HEK293 (cell line): ENCODE data around the gene LIN37.

Experiments used
- BCL6B ChIP-seq: fragments of 450-650 bp; formaldehyde crosslinking; IDR thresholded peaks from 2 replicates; pipeline ENCODE4 v1.5.1; 2017; ENCODE audit warnings: missing biosample characterization, missing genetic modification characterization
- EGR2 ChIP-seq: fragments of 450-650 bp; formaldehyde crosslinking; IDR thresholded peaks from 2 replicates; pipeline ENCODE4 v1.5.1; 2016; ENCODE audit warnings: low read depth, missing biosample characterization, missing genetic modification characterization
- ELK4 ChIP-seq: IDR thresholded peaks from 2 replicates; pipeline ENCODE4 v1.6.1; 2011; ENCODE audit warnings: mild to moderate bottlenecking, low read depth, low read length, borderline replicate concordance
- GLI2 ChIP-seq: fragments of 450-650 bp; formaldehyde crosslinking; IDR thresholded peaks from 2 replicates; pipeline ENCODE4; 2017; ENCODE audit warnings: missing biosample characterization, missing genetic modification characterization, low read depth, borderline replicate concordance
- INSM2 ChIP-seq: fragments of 450-650 bp; formaldehyde crosslinking; IDR thresholded peaks from 2 replicates; pipeline ENCODE4 v1.5.1; 2016; ENCODE audit warnings: missing biosample characterization, missing genetic modification characterization
- KLF7 ChIP-seq: fragments of 450-650 bp; formaldehyde crosslinking; IDR thresholded peaks from 2 replicates; pipeline ENCODE4 v1.5.1; 2016; ENCODE audit warnings: missing biosample characterization, missing genetic modification characterization, borderline replicate concordance
- SCRT2 ChIP-seq: fragments of 450-650 bp; formaldehyde crosslinking; IDR thresholded peaks from 2 replicates; pipeline ENCODE4 v1.5.1; 2016; ENCODE audit warnings: missing biosample characterization, missing genetic modification characterization
- YY1 ChIP-seq: fragments of 450-650 bp; formaldehyde crosslinking; IDR thresholded peaks from 2 replicates; pipeline ENCODE4 v1.5.1; 2018; ENCODE audit warnings: missing biosample characterization, missing genetic modification characterization
- ZBTB11 ChIP-seq: fragments of 450-650 bp; formaldehyde crosslinking; conservative IDR thresholded peaks from 2 replicates; pipeline ENCODE4 v1.5.1; 2016; ENCODE audit warnings: low read depth, missing biosample characterization, missing genetic modification characterization
- ZBTB17 ChIP-seq: fragments of 450-650 bp; formaldehyde crosslinking; IDR thresholded peaks from 2 replicates; pipeline ENCODE4 v1.5.1; 2016; ENCODE audit warnings: missing biosample characterization, missing genetic modification characterization
- ZNF146 ChIP-seq: fragments of 450-650 bp; formaldehyde crosslinking; IDR thresholded peaks from 2 replicates; pipeline ENCODE4 v1.5.1; 2016; ENCODE audit warnings: missing biosample characterization, missing genetic modification characterization
- ZNF404 ChIP-seq: fragments of 450-650 bp; formaldehyde crosslinking; IDR thresholded peaks from 2 replicates; pipeline ENCODE4 v1.5.1; 2017; ENCODE audit warnings: missing biosample characterization, missing genetic modification characterization
- ZNF514 ChIP-seq: fragments of 450-650 bp; formaldehyde crosslinking; IDR thresholded peaks from 2 replicates; pipeline ENCODE4 v1.5.1; 2016; ENCODE audit warnings: missing biosample characterization, missing genetic modification characterization
- ZNF555 ChIP-seq: fragments of 450-650 bp; formaldehyde crosslinking; conservative IDR thresholded peaks from 2 replicates; pipeline ENCODE4 v1.5.1; 2017; ENCODE audit warnings: missing biosample characterization, mild to moderate bottlenecking, missing genetic modification characterization, inconsistent platforms
- ZNF610 ChIP-seq: fragments of 450-650 bp; formaldehyde crosslinking; IDR thresholded peaks from 2 replicates; pipeline ENCODE4 v1.5.1; 2016; ENCODE audit warnings: missing biosample characterization, missing genetic modification characterization, borderline replicate concordance
- ZNF639 ChIP-seq: fragments of 450-650 bp; formaldehyde crosslinking; IDR thresholded peaks from 2 replicates; pipeline ENCODE4 v1.5.1; 2016; ENCODE audit warnings: missing biosample characterization, missing genetic modification characterization
- ZNF792 ChIP-seq: fragments of 450-650 bp; formaldehyde crosslinking; IDR thresholded peaks from 2 replicates; pipeline ENCODE4 v1.5.1; 2016; ENCODE audit warnings: missing biosample characterization, missing genetic modification characterization
- ZSCAN16 ChIP-seq: fragments of 450-650 bp; formaldehyde crosslinking; IDR thresholded peaks from 2 replicates; pipeline ENCODE4 v1.5.1; 2016; ENCODE audit warnings: missing biosample characterization, missing genetic modification characterization
- ZSCAN4 ChIP-seq: fragments of 450-650 bp; formaldehyde crosslinking; IDR thresholded peaks from 2 replicates; pipeline ENCODE4 v1.5.1; 2017; ENCODE audit warnings: missing biosample characterization, missing genetic modification characterization
- TF ChIP-seq, protein P1 (sequence below): fragments of 450-650 bp; formaldehyde crosslinking; IDR thresholded peaks from 2 replicates; pipeline ENCODE4 v1.5.1; 2016; ENCODE audit warnings: missing biosample characterization, missing genetic modification characterization
- TF ChIP-seq, protein P2 (sequence below): fragments of 450-650 bp; formaldehyde crosslinking; IDR thresholded peaks from 2 replicates; pipeline ENCODE4 v1.5.1; 2016; ENCODE audit warnings: missing biosample characterization, missing genetic modification characterization

Gene LIN37

DNA sequence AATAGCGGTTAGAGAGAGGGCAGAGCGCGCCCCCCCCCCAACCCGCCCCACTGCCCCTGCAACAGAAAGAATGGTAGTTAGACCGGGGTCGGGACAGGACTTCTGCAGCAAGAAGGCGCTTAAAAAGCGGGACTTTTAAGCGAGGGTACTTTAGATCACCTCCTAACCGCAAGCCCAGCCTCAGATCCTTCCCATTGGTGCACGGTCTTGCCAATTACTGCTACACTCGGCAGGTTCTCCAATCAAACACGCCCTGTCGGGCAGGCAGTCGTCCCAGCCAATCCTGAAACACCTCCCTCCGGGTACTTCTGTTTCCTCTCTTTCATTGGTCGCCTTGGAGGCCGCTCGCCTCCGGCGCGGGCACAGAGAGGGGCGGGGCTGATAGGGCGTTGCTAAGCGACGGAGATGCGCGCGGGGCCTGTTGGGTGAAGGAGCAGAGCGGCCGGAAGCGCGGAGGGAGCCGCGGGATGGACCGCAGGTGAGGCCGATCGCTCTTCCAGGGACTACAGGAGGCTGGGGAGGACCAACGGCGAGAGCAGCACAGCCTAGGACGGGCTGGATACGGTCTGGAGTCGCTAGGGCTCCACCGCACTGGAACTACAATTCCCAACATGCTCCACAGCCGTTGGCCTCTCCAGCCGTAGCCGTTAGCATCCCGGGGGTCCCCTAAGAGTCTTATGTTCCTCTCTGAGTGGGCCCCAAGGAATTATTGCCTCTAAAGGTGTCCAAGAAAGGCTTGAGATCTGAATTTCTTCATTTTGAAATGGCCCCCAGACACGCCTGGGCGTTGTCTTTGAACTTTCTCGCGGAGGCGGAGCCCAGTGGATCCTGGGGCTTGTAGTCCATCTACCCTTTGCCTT, 9.6 kb downstream of the LIN37 start, which contains the start of gene PROSER3 (continued):
- TF ChIP-seq ZBTB17 (tag by site-specific recombination) (peak; percentile 98), EGR2 (tag by site-specific recombination) (peak; percentile 89), ZNF146 (tag by site-specific recombination) (no peak; the same call in 1 of the 2 replicates), SCRT2 (tag by site-specific recombination) (peak; percentile 66), ZNF514 (no peak), ZNF639 (peak; percentile 84), GLI2 (no peak), ZNF555 (no peak), BCL6B (tag by site-specific recombination) (no peak), ZSCAN16 (no peak), YY1 (peak; percentile 94), ZBTB11 (peak; percentile 96), ZSCAN4 (tag by site-specific recombination) (peak; percentile 50), ZNF792 (tag by site-specific recombination) (no peak), ELK4 (peak; percentile 85; the same call in 1 of the 2 replicates), KLF7 (tag by site-specific recombination) (peak; percentile 100), ZNF610 (tag by site-specific recombination) (peak; percentile 96), ZNF404 (tag by site-specific recombination) (no peak), INSM2 (tag by site-specific recombination) (peak; percentile 55; the same call in 1 of the 2 replicates)
- TF ChIP-seq, protein P1, sequence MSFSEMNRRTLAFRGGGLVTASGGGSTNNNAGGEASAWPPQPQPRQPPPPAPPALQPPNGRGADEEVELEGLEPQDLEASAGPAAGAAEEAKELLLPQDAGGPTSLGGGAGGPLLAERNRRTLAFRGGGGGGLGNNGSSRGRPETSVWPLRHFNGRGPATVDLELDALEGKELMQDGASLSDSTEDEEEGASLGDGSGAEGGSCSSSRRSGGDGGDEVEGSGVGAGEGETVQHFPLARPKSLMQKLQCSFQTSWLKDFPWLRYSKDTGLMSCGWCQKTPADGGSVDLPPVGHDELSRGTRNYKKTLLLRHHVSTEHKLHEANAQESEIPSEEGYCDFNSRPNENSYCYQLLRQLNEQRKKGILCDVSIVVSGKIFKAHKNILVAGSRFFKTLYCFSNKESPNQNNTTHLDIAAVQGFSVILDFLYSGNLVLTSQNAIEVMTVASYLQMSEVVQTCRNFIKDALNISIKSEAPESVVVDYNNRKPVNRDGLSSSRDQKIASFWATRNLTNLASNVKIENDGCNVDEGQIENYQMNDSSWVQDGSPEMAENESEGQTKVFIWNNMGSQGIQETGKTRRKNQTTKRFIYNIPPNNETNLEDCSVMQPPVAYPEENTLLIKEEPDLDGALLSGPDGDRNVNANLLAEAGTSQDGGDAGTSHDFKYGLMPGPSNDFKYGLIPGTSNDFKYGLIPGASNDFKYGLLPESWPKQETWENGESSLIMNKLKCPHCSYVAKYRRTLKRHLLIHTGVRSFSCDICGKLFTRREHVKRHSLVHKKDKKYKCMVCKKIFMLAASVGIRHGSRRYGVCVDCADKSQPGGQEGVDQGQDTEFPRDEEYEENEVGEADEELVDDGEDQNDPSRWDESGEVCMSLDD (tag by site-specific recombination): 0 out of 2 replicates have a peak, but pooled peaks have one; percentile 79
- TF ChIP-seq, protein P2, sequence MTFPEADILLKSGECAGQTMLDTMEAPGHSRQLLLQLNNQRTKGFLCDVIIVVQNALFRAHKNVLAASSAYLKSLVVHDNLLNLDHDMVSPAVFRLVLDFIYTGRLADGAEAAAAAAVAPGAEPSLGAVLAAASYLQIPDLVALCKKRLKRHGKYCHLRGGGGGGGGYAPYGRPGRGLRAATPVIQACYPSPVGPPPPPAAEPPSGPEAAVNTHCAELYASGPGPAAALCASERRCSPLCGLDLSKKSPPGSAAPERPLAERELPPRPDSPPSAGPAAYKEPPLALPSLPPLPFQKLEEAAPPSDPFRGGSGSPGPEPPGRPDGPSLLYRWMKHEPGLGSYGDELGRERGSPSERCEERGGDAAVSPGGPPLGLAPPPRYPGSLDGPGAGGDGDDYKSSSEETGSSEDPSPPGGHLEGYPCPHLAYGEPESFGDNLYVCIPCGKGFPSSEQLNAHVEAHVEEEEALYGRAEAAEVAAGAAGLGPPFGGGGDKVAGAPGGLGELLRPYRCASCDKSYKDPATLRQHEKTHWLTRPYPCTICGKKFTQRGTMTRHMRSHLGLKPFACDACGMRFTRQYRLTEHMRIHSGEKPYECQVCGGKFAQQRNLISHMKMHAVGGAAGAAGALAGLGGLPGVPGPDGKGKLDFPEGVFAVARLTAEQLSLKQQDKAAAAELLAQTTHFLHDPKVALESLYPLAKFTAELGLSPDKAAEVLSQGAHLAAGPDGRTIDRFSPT (tag by site-specific recombination): peak; percentile 94
